MM.1S (cell line): Measurements from ENCODE around the gene PREX1.

Experiments
- DNase-seq: peaks from one replicate; pipeline ENCODE4 v3.0.0-alpha.2; 2015
- H2AFZ ChIP-seq: fragments of 300-600 bp; sonication (generic); 2 replicates; pipeline ENCODE4 v1.6.0; 2016; ENCODE audit warnings: antibody characterized with exemption, low read length
- H3F3A ChIP-seq: fragments of 300-600 bp; sonication (generic); 2 replicates; pipeline ENCODE4 v1.6.1; 2016; ENCODE audit warnings: mild to moderate bottlenecking, antibody characterized with exemption, low read length, moderate library complexity, mixed read lengths; ENCODE audit not compliant: insufficient read depth
- H3K27ac ChIP-seq: fragments of 300-600 bp; sonication (generic); 2 replicates; pipeline ENCODE4 v1.5.1; 2016; ENCODE audit warnings: mild to moderate bottlenecking, low read length
- H3K27me3 ChIP-seq: fragments of 300-600 bp; sonication (generic); replicated peaks from 2 replicates; pipeline ENCODE4 v1.6.0; 2016; ENCODE audit warnings: low read length; ENCODE audit not compliant: insufficient read depth
- H3K36me3 ChIP-seq: fragments of 300-600 bp; sonication (generic); replicated peaks from 2 replicates; pipeline ENCODE4 v1.6.1; 2016; ENCODE audit warnings: mild to moderate bottlenecking, low read length, mixed read lengths; ENCODE audit not compliant: insufficient read depth
- H3K4me1 ChIP-seq: fragments of 300-600 bp; sonication (generic); 2 replicates; pipeline ENCODE4 v1.6.1; 2016; ENCODE audit warnings: low read length, mixed read lengths
- H3K4me2 ChIP-seq: fragments of 300-600 bp; sonication (generic); 2 replicates; pipeline ENCODE4 v1.6.0; 2016; ENCODE audit warnings: low read depth, low read length
- H3K4me3 ChIP-seq: fragments of 300-600 bp; sonication (generic); 2 replicates; pipeline ENCODE4 v1.5.1; 2016; ENCODE audit warnings: low read length, mixed read lengths
- H3K79me2 ChIP-seq: fragments of 300-600 bp; sonication (generic); 2 replicates; pipeline ENCODE4 v1.6.1; 2016; ENCODE audit warnings: mixed run types, low read length, mixed read lengths
- H3K9ac ChIP-seq: fragments of 300-600 bp; sonication (generic); 2 replicates; pipeline ENCODE4 v1.6.1; 2016; ENCODE audit warnings: low read length, mixed read lengths
- H3K9me2 ChIP-seq: fragments of 300-600 bp; sonication (generic); replicated peaks from 2 replicates; pipeline ENCODE4 v1.6.1; 2016; ENCODE audit warnings: mild to moderate bottlenecking, low read length, mixed read lengths; ENCODE audit not compliant: insufficient read depth
- H3K9me3 ChIP-seq: fragments of 300-600 bp; sonication (generic); replicated peaks from 2 replicates; pipeline ENCODE4 v1.6.1; 2016; ENCODE audit warnings: mild to moderate bottlenecking, low read length, mixed read lengths; ENCODE audit not compliant: insufficient read depth
- H4K20me1 ChIP-seq: fragments of 300-600 bp; sonication (generic); 2 replicates; pipeline ENCODE4 v1.6.1; 2016; ENCODE audit warnings: mild to moderate bottlenecking, low read length, moderate library complexity, mixed read lengths; ENCODE audit not compliant: insufficient read depth
- CTCF ChIP-seq: fragments of 300-600 bp; sonication (generic); IDR thresholded peaks from 2 replicates; pipeline ENCODE4 v1.5.1; 2016; ENCODE audit warnings: antibody characterized with exemption, low read length, mixed read lengths
- EZH2 ChIP-seq: fragments of 300-600 bp; sonication (generic); optimal IDR thresholded peaks from 2 replicates; pipeline ENCODE3; 2017; ENCODE audit warnings: low read depth, mild to moderate bottlenecking, antibody characterized with exemption, low read length, mixed read lengths
- EZH2phosphoT487 ChIP-seq: fragments of 300-600 bp; sonication (generic); IDR thresholded peaks from 2 replicates; pipeline ENCODE4 v1.6.1; 2018; ENCODE audit warnings: antibody characterized with exemption, low read length

PREX1 gene

DNA sequence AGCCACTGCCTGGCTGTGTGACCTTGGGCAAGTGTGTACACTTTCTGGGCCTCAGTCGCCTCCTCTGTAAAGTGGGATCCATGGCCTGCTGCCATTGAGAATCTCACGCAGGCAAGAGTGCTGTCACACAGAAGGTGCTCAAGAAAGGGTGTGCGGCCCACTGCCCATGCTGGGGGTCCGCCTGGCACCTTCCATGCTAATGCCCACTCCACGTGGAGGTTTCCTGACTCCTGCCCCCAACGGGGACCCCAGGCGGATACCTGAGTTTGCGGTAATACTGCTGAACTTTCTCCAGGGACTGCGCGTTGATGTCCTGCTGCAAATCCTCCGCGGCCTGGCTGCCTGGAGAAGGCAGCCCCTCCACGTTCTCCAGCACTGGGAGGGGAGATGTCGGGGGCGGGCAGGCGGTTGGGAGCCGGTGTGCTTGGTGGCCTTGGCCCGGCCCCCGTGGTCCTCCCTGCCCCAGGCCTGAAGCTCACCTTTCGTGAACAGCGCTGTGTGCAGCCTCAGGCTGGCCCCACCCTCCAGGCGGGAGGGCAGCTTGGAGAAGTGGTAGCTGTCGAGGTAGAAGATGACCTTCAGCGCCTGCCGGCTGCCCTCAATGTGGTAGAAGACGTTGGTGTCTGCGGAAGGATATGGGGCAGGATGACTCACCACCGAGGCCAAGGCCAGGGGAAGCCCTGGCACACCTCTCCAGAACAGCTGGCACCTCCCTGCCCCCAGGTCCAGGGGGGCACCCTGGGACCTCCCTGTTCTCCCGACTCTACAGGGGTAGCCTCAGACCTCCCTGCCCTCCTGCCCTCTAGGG, 195.6 kb downstream of the PREX1 start:
- H3K4me1 ChIP-seq = no peaks in the 10 kb centered on the region
- no peak overlapping the region for H2AFZ ChIP-seq
- H3K9ac ChIP-seq = no peak overlapping the region
- H3K79me2 ChIP-seq = no peaks in the 10 kb centered on the region
- H3K27me3 ChIP-seq = no peaks in the 10 kb centered on the region
- no peaks in the 10 kb centered on the region for H3K36me3 ChIP-seq
- H3F3A ChIP-seq = no peaks in the 10 kb centered on the region
- H4K20me1 ChIP-seq = no peaks in the 10 kb centered on the region
- H3K27ac ChIP-seq = no peak overlapping the region
- no peak for DNase-seq
- H3K9me3 ChIP-seq = no peaks in the 10 kb centered on the region
- no peaks in the 10 kb centered on the region for H3K9me2 ChIP-seq
- TF ChIP-seq EZH2phosphoT487 (no peak), CTCF (no peak), EZH2 (no peak)
- no peak overlapping the region for H3K4me3 ChIP-seq
- no peak overlapping the region for H3K4me2 ChIP-seq

DNA sequence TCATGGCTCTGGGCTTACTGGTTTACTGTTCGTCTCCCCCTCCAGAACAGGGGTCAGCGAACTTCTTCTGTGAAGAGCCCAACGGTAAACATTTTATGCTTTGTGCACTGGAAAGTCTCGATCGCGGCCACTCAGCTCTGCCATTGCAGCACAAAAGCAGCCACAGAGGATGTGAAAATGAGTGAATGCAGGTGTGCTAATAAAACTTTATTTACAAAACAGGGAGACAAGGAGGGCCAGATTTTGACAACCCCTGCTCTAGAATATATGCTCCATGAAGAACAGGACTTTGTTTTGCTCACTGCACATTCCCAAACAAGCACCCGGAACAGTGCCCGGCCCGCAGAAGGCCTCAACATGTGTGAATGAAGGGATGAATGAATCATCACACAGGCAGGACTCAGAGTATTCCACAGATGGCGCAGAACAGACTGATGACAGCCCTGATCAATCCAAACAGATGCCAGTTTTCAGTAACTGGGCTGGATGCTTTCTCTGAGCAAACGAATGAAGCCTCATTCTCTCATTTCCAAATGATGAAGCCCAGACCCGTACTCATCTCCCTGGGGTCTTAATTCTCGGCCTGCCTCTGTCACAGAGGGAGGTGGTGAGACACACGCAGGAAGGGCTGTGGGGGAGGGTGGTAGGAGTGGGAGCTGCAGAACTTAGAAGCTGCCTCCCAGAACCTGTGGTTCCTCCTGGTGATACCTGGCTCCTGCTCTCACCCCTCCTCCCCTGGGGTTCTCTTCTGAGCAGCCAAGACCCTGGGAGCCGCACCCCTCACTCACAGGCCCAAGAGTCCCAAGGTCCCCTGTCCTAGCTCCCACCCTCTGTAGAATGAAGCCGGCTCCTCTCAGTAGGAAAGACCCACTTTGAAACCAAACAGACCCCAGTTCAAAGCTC, 196.4 kb downstream of the PREX1 start:
- Histone ChIP-seq H3K9me2 (no peaks in the 10 kb centered on the region), H3K27ac (no peak overlapping the region), H3F3A (no peaks in the 10 kb centered on the region), H3K9ac (no peak overlapping the region), H2AFZ (no peak overlapping the region), H3K27me3 (no peaks in the 10 kb centered on the region), H3K36me3 (no peaks in the 10 kb centered on the region), H3K79me2 (no peaks in the 10 kb centered on the region), H4K20me1 (no peaks in the 10 kb centered on the region), H3K4me3 (no peak overlapping the region), H3K4me1 (no peaks in the 10 kb centered on the region), H3K4me2 (no peak overlapping the region), H3K9me3 (no peaks in the 10 kb centered on the region)
- no peak for TF ChIP-seq CTCF
- TF ChIP-seq EZH2 = no peak
- TF ChIP-seq EZH2phosphoT487 = no peak
- no peak for DNase-seq

- no peak overlapping the region for H3K9ac ChIP-seq
- no peaks in the 10 kb centered on the region for H3K4me1 ChIP-seq
- no peaks in the 10 kb centered on the region for H3F3A ChIP-seq
- H3K79me2 ChIP-seq = no peaks in the 10 kb centered on the region
- H2AFZ ChIP-seq = no peak overlapping the region
- H3K27ac ChIP-seq = no peak overlapping the region
- H3K4me2 ChIP-seq = no peak overlapping the region
- no peak overlapping the region for H3K4me3 ChIP-seq
- DNase-seq = no peak
- no peak for TF ChIP-seq EZH2phosphoT487
- TF ChIP-seq EZH2 = no peak
- TF ChIP-seq CTCF = no peak
- no peaks in the 10 kb centered on the region for H3K9me2 ChIP-seq
- no peaks in the 10 kb centered on the region for H3K27me3 ChIP-seq
- no peaks in the 10 kb centered on the region for H3K36me3 ChIP-seq
- H4K20me1 ChIP-seq = no peaks in the 10 kb centered on the region
- no peaks in the 10 kb centered on the region for H3K9me3 ChIP-seq
Measured at GRCh38 chr20:48630342-48631075, 197.3 kb downstream of the PREX1 start.
